ENCODE measurements around the gene ARHGEF10L.

Gene ARHGEF10L

GRCh38 chr1:17611991-17612390 lies 72.5 kb downstream of the ARHGEF10L start:
- H3K14ac ChIP-seq (ENCODE audit: low read length in 2 of 2): no peak overlapping the region
- no peak overlapping the region for H4K8ac ChIP-seq (ENCODE audit: low read length)
- H4K91ac ChIP-seq (ENCODE audit: low read length): no peak overlapping the region
- peak overlapping the region; percentile 15 for H3K9ac ChIP-seq (ENCODE audit: low read length)
- H3K36me3 ChIP-seq (ENCODE audit: control insufficient read depth in 1 of 2, insufficient read depth in 2 of 2, low read depth in 1 of 2, low read length in 2 of 2): peaks cover 37 to 44% of the 10 kb centered on the region in 2 experiments
- H3K27me3 ChIP-seq (ENCODE audit: control insufficient read depth in 1 of 2, insufficient read depth in 1 of 2, low read length in 2 of 2): no peaks in the 10 kb centered on the region
- no peak overlapping the region for H3K4me2 ChIP-seq (ENCODE audit: low read length, poor library complexity, severe bottlenecking)
- H3K4me1 ChIP-seq (ENCODE audit: control insufficient read depth, insufficient read depth, low read depth, low read length): peaks cover 6% of the 10 kb centered on the region
- H2BK15ac ChIP-seq (ENCODE audit: low read depth, poor library complexity, severe bottlenecking): no peak overlapping the region
- no peak overlapping the region for H2BK120ac ChIP-seq (ENCODE audit: low read depth, low read length)
- no peak overlapping the region for H3K4ac ChIP-seq (ENCODE audit: low read depth in 1 of 2, low read length in 2 of 2)
- H3K23ac ChIP-seq (ENCODE audit: low read length in 2 of 2): no peak overlapping the region
- DNase-seq: peak; percentile 21
- H2AFZ ChIP-seq (ENCODE audit: low read depth, low read length): no peak overlapping the region
- H3K4me3 ChIP-seq (ENCODE audit: insufficient read depth in 1 of 2, low read depth in 1 of 2, low read length in 2 of 2): no peak overlapping the region
- no peak overlapping the region for H2BK5ac ChIP-seq (ENCODE audit: low read depth, low read length, poor library complexity, severe bottlenecking)
- no peak overlapping the region for H2BK12ac ChIP-seq (ENCODE audit: low read length in 2 of 2)
- no peak overlapping the region for H2AK5ac ChIP-seq (ENCODE audit: low read length, severe bottlenecking)
- no peak overlapping the region for H3K18ac ChIP-seq (ENCODE audit: low read depth in 1 of 2, low read length in 2 of 2)
- H3K9me3 ChIP-seq (ENCODE audit: control insufficient read depth, low read length): no peaks in the 10 kb centered on the region
- H3K79me1 ChIP-seq (replicated peaks; ENCODE audit: low read length, poor library complexity, severe bottlenecking): no peaks in the 10 kb centered on the region
- no peak overlapping the region for H3K27ac ChIP-seq (ENCODE audit: low read length, poor library complexity, severe bottlenecking)
- 82% methylated on average over 1 of the region's 1 CpG for WGBS

GRCh38 chr1:17612831-17613230 lies 73.3 kb downstream of the ARHGEF10L start:
- no peaks in the 10 kb centered on the region for H3K9me3 ChIP-seq (ENCODE audit: control insufficient read depth, low read length)
- no peak overlapping the region for H3K27ac ChIP-seq (ENCODE audit: low read length, poor library complexity, severe bottlenecking)
- peaks cover 10% of the 10 kb centered on the region for H3K4me1 ChIP-seq (ENCODE audit: control insufficient read depth, insufficient read depth, low read depth, low read length)
- no peak overlapping the region for H2BK120ac ChIP-seq (ENCODE audit: low read depth, low read length)
- H3K27me3 ChIP-seq (ENCODE audit: control insufficient read depth in 1 of 2, insufficient read depth in 1 of 2, low read length in 2 of 2): no peaks in the 10 kb centered on the region
- no peak overlapping the region for H3K4ac ChIP-seq (ENCODE audit: low read depth in 1 of 2, low read length in 2 of 2)
- H2AK5ac ChIP-seq (ENCODE audit: low read length, severe bottlenecking): peak overlapping the region; percentile 29
- WGBS: 92% methylated on average over 10 of the region's 10 CpGs
- no peak overlapping the region for H2AFZ ChIP-seq (ENCODE audit: low read depth, low read length)
- no peak overlapping the region for H3K18ac ChIP-seq (ENCODE audit: low read depth in 1 of 2, low read length in 2 of 2)
- no peaks in the 10 kb centered on the region for H3K79me1 ChIP-seq (replicated peaks; ENCODE audit: low read length, poor library complexity, severe bottlenecking)
- no peak overlapping the region for H4K91ac ChIP-seq (ENCODE audit: low read length)
- no peak overlapping the region for H2BK15ac ChIP-seq (ENCODE audit: low read depth, poor library complexity, severe bottlenecking)
- H3K4me2 ChIP-seq (ENCODE audit: low read length, poor library complexity, severe bottlenecking): no peak overlapping the region
- no peak for DNase-seq
- H2BK12ac ChIP-seq (ENCODE audit: low read length in 2 of 2): no peak overlapping the region
- H3K23ac ChIP-seq (ENCODE audit: low read length in 2 of 2): no peak overlapping the region
- peaks cover 33 to 40% of the 10 kb centered on the region in 2 experiments for H3K36me3 ChIP-seq (ENCODE audit: control insufficient read depth in 1 of 2, insufficient read depth in 2 of 2, low read depth in 1 of 2, low read length in 2 of 2)
- H3K4me3 ChIP-seq (ENCODE audit: insufficient read depth in 1 of 2, low read depth in 1 of 2, low read length in 2 of 2): no peak overlapping the region
- no peak overlapping the region for H3K14ac ChIP-seq (ENCODE audit: low read length in 2 of 2)
- H3K9ac ChIP-seq (ENCODE audit: low read length): no peak overlapping the region
- H2BK5ac ChIP-seq (ENCODE audit: low read depth, low read length, poor library complexity, severe bottlenecking): no peak overlapping the region
- no peak overlapping the region for H4K8ac ChIP-seq (ENCODE audit: low read length)

- H3K4me2 ChIP-seq (ENCODE audit: low read length, poor library complexity, severe bottlenecking): no peak overlapping the region
- H3K18ac ChIP-seq (ENCODE audit: low read depth in 1 of 2, low read length in 2 of 2): no peak overlapping the region
- no peak overlapping the region for H3K9ac ChIP-seq (ENCODE audit: low read length)
- H2AFZ ChIP-seq (ENCODE audit: low read depth, low read length): no peak overlapping the region
- no peak overlapping the region for H2BK12ac ChIP-seq (ENCODE audit: low read length in 2 of 2)
- no peak overlapping the region for H2BK15ac ChIP-seq (ENCODE audit: low read depth, poor library complexity, severe bottlenecking)
- H3K36me3 ChIP-seq (ENCODE audit: control insufficient read depth in 1 of 2, insufficient read depth in 2 of 2, low read depth in 1 of 2, low read length in 2 of 2): peaks cover 32 to 35% of the 10 kb centered on the region in 2 experiments
- H3K79me1 ChIP-seq (replicated peaks; ENCODE audit: low read length, poor library complexity, severe bottlenecking): no peaks in the 10 kb centered on the region
- no peak overlapping the region for H3K14ac ChIP-seq (ENCODE audit: low read length in 2 of 2)
- no peak overlapping the region for H2BK5ac ChIP-seq (ENCODE audit: low read depth, low read length, poor library complexity, severe bottlenecking)
- H4K8ac ChIP-seq (ENCODE audit: low read length): no peak overlapping the region
- peaks cover 21% of the 10 kb centered on the region for H3K4me1 ChIP-seq (ENCODE audit: control insufficient read depth, insufficient read depth, low read depth, low read length)
- H4K91ac ChIP-seq (ENCODE audit: low read length): no peak overlapping the region
- no peak overlapping the region for H3K23ac ChIP-seq (ENCODE audit: low read length in 2 of 2)
- no peaks in the 10 kb centered on the region for H3K27me3 ChIP-seq (ENCODE audit: control insufficient read depth in 1 of 2, insufficient read depth in 1 of 2, low read length in 2 of 2)
- no peak overlapping the region for H3K27ac ChIP-seq (ENCODE audit: low read length, poor library complexity, severe bottlenecking)
- no peak overlapping the region for H2AK5ac ChIP-seq (ENCODE audit: low read length, severe bottlenecking)
- 97% methylated on average over 4 of the region's 4 CpGs for WGBS
- no peak overlapping the region for H3K4me3 ChIP-seq (ENCODE audit: insufficient read depth in 1 of 2, low read depth in 1 of 2, low read length in 2 of 2)
- no peak for DNase-seq
- no peak overlapping the region for H3K4ac ChIP-seq (ENCODE audit: low read depth in 1 of 2, low read length in 2 of 2)
- no peaks in the 10 kb centered on the region for H3K9me3 ChIP-seq (ENCODE audit: control insufficient read depth, low read length)
- H2BK120ac ChIP-seq (ENCODE audit: low read depth, low read length): no peak overlapping the region
Measured at GRCh38 chr1:17614586-17614985, 75.1 kb downstream of the ARHGEF10L start.

GRCh38 chr1:17615157-17615556 lies 75.7 kb downstream of the ARHGEF10L start:
- no peaks in the 10 kb centered on the region for H3K9me3 ChIP-seq (ENCODE audit: control insufficient read depth, low read length)
- no peak overlapping the region for H3K14ac ChIP-seq (ENCODE audit: low read length in 2 of 2)
- no peak overlapping the region for H3K18ac ChIP-seq (ENCODE audit: low read depth in 1 of 2, low read length in 2 of 2)
- H4K8ac ChIP-seq (ENCODE audit: low read length): no peak overlapping the region
- 98% methylated on average over 11 of the region's 11 CpGs for WGBS
- H3K9ac ChIP-seq (ENCODE audit: low read length): no peak overlapping the region
- no peak overlapping the region for H3K27ac ChIP-seq (ENCODE audit: low read length, poor library complexity, severe bottlenecking)
- H2AK5ac ChIP-seq (ENCODE audit: low read length, severe bottlenecking): peak overlapping the region; percentile 14
- peaks cover 28 to 37% of the 10 kb centered on the region in 2 experiments for H3K36me3 ChIP-seq (ENCODE audit: control insufficient read depth in 1 of 2, insufficient read depth in 2 of 2, low read depth in 1 of 2, low read length in 2 of 2)
- no peaks in the 10 kb centered on the region for H3K79me1 ChIP-seq (replicated peaks; ENCODE audit: low read length, poor library complexity, severe bottlenecking)
- no peak overlapping the region for H3K23ac ChIP-seq (ENCODE audit: low read length in 2 of 2)
- H2AFZ ChIP-seq (ENCODE audit: low read depth, low read length): no peak overlapping the region
- DNase-seq: no peak
- peaks cover 21% of the 10 kb centered on the region for H3K4me1 ChIP-seq (ENCODE audit: control insufficient read depth, insufficient read depth, low read depth, low read length)
- H2BK15ac ChIP-seq (ENCODE audit: low read depth, poor library complexity, severe bottlenecking): no peak overlapping the region
- no peak overlapping the region for H3K4me2 ChIP-seq (ENCODE audit: low read length, poor library complexity, severe bottlenecking)
- H2BK12ac ChIP-seq (ENCODE audit: low read length in 2 of 2): no peak overlapping the region
- no peak overlapping the region for H3K4me3 ChIP-seq (ENCODE audit: insufficient read depth in 1 of 2, low read depth in 1 of 2, low read length in 2 of 2)
- H2BK5ac ChIP-seq (ENCODE audit: low read depth, low read length, poor library complexity, severe bottlenecking): no peak overlapping the region
- H3K4ac ChIP-seq (ENCODE audit: low read depth in 1 of 2, low read length in 2 of 2): no peak overlapping the region
- no peaks in the 10 kb centered on the region for H3K27me3 ChIP-seq (ENCODE audit: control insufficient read depth in 1 of 2, insufficient read depth in 1 of 2, low read length in 2 of 2)
- H4K91ac ChIP-seq (ENCODE audit: low read length): no peak overlapping the region
- H2BK120ac ChIP-seq (ENCODE audit: low read depth, low read length): no peak overlapping the region
